22Rv1 (cell line): ENCODE measurements around the gene NT5DC3.
A peak's percentile ranks its signal among the peaks of the same experiment; 100 is the strongest.

ENCODE experiments used
- ZFX ChIP-seq: fragments of 450-650 bp; IDR thresholded peaks from 2 replicates; pipeline ENCODE4 v1.6.1; 2017; ENCODE audit warnings: antibody characterized with exemption, borderline replicate concordance
- TF ChIP-seq, protein P1 (sequence below): fragments of 450-650 bp; IDR thresholded peaks from 2 replicates; pipeline ENCODE4 v1.5.1; 2017; ENCODE audit warnings: mild to moderate bottlenecking

DNA sequence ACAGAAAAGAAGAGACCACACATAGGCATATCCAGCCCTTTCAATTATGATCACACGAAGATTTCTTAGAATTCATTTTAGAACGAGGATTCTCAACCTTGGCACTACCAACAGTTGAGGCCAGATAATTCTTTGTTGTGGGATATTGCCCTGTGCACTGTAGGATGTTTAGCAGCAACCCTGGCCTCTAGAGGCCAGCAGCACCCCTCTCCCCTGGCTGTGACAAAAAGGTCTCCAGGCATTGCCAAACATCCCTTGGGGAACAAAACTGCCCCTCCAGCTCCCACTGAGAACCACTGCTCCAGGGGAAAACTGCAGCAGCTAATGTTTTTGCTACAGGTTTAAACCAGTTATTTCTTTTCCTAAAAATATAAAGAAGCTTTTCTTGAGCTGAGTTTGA, 7.1 kb downstream of the NT5DC3 start:
- TF ChIP-seq, protein P1, sequence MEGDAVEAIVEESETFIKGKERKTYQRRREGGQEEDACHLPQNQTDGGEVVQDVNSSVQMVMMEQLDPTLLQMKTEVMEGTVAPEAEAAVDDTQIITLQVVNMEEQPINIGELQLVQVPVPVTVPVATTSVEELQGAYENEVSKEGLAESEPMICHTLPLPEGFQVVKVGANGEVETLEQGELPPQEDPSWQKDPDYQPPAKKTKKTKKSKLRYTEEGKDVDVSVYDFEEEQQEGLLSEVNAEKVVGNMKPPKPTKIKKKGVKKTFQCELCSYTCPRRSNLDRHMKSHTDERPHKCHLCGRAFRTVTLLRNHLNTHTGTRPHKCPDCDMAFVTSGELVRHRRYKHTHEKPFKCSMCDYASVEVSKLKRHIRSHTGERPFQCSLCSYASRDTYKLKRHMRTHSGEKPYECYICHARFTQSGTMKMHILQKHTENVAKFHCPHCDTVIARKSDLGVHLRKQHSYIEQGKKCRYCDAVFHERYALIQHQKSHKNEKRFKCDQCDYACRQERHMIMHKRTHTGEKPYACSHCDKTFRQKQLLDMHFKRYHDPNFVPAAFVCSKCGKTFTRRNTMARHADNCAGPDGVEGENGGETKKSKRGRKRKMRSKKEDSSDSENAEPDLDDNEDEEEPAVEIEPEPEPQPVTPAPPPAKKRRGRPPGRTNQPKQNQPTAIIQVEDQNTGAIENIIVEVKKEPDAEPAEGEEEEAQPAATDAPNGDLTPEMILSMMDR, result peak; percentile 19
- no peak for TF ChIP-seq ZFX
